ENCODE measurements around the gene FOXC1. TPM values are rescaled to one million over a fixed set of nuclear protein-coding genes. Genes with fewer than 3 reads are reported as not detected.

Gene FOXC1
- total and polyA plus RNA-seq, 7 donors: 0.90 to 2.7 (median 1.5) TPM

GRCh38 chr6:1636272-1636825 is 26.6 kb downstream of the FOXC1 start:
- Histone ChIP-seq H3K27me3 (ENCODE audit: insufficient read depth in 3 of 3, low read length in 2 of 3) (no peaks in the 10 kb centered on the region), H3K27ac (no peak overlapping the region), H3K9me3 (no peaks in the 10 kb centered on the region), H3K4me3 (no peak overlapping the region), H3K4me1 (no peaks in the 10 kb centered on the region), H3K36me3 (ENCODE audit: insufficient read depth in 1 of 2, low read depth in 1 of 2) (no peaks in the 10 kb centered on the region)
- DNase-seq (no peak), ATAC-seq (no peak)
- TF ChIP-seq CTCF (IDR thresholded peaks at IDR 0.05): no peak
- intact Hi-C loops (cut with DNase I): no loop called here
- WGBS, 3 donors: 94 to 96% (median 95%) methylated on average over 9 of the region's 9 CpGs

DNA sequence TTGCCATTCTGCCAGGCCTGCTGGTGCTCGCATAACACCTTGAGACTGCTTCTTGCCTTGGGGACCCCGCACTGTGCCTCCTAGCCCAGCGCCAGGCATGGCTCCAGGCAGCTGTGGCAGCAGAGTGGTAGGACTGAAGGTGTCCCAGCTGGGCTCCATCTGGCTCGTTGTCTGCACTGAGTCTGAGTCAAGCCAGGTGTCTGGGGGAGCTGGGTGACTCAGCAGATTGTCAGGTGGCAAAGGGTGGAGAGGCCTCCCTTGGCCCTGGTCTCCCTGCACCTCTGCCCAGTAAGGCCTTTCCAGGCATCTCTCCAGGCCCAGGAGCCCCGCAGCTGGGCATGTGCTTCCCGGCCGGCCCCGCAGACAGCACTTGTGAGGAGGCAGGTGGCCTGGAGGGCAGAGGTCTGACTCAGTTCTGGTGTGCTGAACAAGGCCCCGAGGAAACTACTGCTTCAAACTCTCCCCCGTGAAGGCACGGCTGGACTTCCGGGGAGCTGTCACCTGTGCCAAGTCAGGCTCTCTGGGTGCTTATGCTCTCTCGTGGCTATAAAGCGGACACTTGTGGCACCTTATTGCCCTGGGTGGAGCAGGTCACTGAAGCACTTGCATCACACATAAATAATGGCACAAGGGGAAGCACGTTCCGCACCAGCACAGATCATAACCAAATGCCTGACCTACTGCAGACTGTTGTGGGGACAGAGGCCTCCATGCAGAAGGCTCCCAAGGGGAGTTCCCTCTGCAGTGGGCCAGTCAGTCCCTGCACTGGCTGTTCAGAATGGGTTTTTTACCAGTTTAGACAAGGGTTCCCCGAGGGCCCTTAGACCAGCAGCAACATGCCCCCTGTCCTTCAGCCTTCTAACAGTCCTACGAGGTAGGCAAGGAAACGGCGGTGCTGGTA is 27.5 kb downstream of the FOXC1 start:
- no peaks in the 10 kb centered on the region for H3K27me3 ChIP-seq (ENCODE audit: insufficient read depth in 3 of 3, low read length in 2 of 3)
- no peaks in the 10 kb centered on the region for H3K36me3 ChIP-seq (ENCODE audit: insufficient read depth in 1 of 2, low read depth in 1 of 2)
- intact Hi-C loops (cut with DNase I): no loop called here
- H3K4me1 ChIP-seq: no peaks in the 10 kb centered on the region
- H3K9me3 ChIP-seq: no peaks in the 10 kb centered on the region
- H3K27ac ChIP-seq: no peak overlapping the region
- DNase-seq (no peak), ATAC-seq (peak in 3 of 4 donors; percentile 48 to 80 (median 51))
- 75 to 78% (median 78%) methylated on average over 20 of the region's 20 CpGs for WGBS, 3 donors
- TF ChIP-seq CTCF (IDR thresholded peaks at IDR 0.05): no peak
- H3K4me3 ChIP-seq: no peak overlapping the region

DNA sequence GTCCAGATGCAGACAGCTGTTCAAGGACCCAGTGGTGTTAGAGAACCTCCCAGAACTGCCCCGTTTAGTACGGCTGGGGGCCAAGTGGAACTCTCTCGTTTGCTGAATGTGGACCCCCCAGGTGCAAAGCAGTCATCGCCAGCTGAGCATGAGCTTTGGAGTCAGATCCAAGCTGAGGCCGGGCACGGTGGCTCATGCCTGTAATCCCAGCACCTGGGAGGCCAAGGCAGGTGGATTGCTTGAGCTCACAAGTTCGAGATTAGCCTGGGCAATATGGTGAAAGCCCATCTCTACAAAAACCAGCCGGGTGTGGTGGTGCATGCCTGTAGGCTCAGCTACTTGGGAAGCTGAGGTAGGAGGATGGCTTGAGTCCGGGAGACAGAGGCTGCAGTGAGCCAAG is 29.7 kb downstream of the FOXC1 start:
- no peaks in the 10 kb centered on the region for H3K9me3 ChIP-seq
- no peak overlapping the region for H3K27ac ChIP-seq
- no peaks in the 10 kb centered on the region for H3K36me3 ChIP-seq (ENCODE audit: insufficient read depth in 1 of 2, low read depth in 1 of 2)
- no peaks in the 10 kb centered on the region for H3K27me3 ChIP-seq (ENCODE audit: insufficient read depth in 3 of 3, low read length in 2 of 3)
- no peaks in the 10 kb centered on the region for H3K4me1 ChIP-seq
- intact Hi-C loops (cut with DNase I): no loop called here
- ATAC-seq: no peak
- DNase-seq: peak in 1 of 2 donors; percentile 34
- H3K4me3 ChIP-seq: no peak overlapping the region
- 61 to 81% (median 68%) methylated on average over 9 of the region's 9 CpGs for WGBS, 3 donors
- no peak for TF ChIP-seq CTCF (IDR thresholded peaks at IDR 0.05)

- DNase-seq (no peak), ATAC-seq (no peak)
- no peaks in the 10 kb centered on the region for H3K27me3 ChIP-seq (ENCODE audit: insufficient read depth in 3 of 3, low read length in 2 of 3)
- no peak overlapping the region for H3K27ac ChIP-seq
- intact Hi-C loops (cut with DNase I): no loop called here
- no peak for TF ChIP-seq CTCF (IDR thresholded peaks at IDR 0.05)
- H3K4me3 ChIP-seq: no peak overlapping the region
- H3K9me3 ChIP-seq: no peaks in the 10 kb centered on the region
- H3K4me1 ChIP-seq: no peaks in the 10 kb centered on the region
- H3K36me3 ChIP-seq (ENCODE audit: insufficient read depth in 1 of 2, low read depth in 1 of 2): no peaks in the 10 kb centered on the region
- 80 to 89% (median 83%) methylated on average over 8 of the region's 8 CpGs for WGBS, 3 donors
Measured at GRCh38 chr6:1640476-1640875, 30.8 kb downstream of the FOXC1 start.

Data from psoas muscle (tissue), 8 donors.